Chondrocyte (in vitro differentiated cells): ENCODE data around the gene COX18. TPM values are rescaled to one million over a fixed set of nuclear protein-coding genes. Genes with fewer than 3 reads are reported as not detected.

Source experiments
- DNase-seq: peaks from one replicate; pipeline ENCODE4 v3.0.0; 2021; ENCODE audit warnings: mixed read lengths, low spot score
- H3K27ac Mint-ChIP-seq: one replicate; pipeline ENCODE4 v1.8.0; 2021; ENCODE audit warnings: mild to moderate bottlenecking, moderate library complexity, mixed read lengths; ENCODE audit not compliant: unreplicated experiment
- H3K27me3 Mint-ChIP-seq: 2 replicates; pipeline ENCODE4 v1.8.0; 2021; ENCODE audit warnings: low read depth, mixed read lengths
- H3K36me3 Mint-ChIP-seq: 2 replicates; pipeline ENCODE4 v1.8.0; 2021; ENCODE audit warnings: low read depth, mixed read lengths
- H3K4me1 Mint-ChIP-seq: 2 replicates; pipeline ENCODE4 v1.8.0; 2021; ENCODE audit warnings: low read depth, mild to moderate bottlenecking, mixed read lengths
- H3K4me3 Mint-ChIP-seq: one replicate; pipeline ENCODE4 v1.8.0; 2021; ENCODE audit warnings: mild to moderate bottlenecking, moderate library complexity, mixed read lengths; ENCODE audit not compliant: unreplicated experiment
- H3K9me3 Mint-ChIP-seq: 2 replicates; pipeline ENCODE4 v1.8.0; 2021; ENCODE audit warnings: low read depth, mixed read lengths
- CTCF ChIP-seq: fragments of 200-600 bp; sonication (generic); IDR thresholded peaks from 2 replicates; pipeline ENCODE4 v1.5.0; 2021; ENCODE audit warnings: antibody characterized with exemption, mild to moderate bottlenecking, moderate library complexity
- total RNA-seq: library from RNA; stranded (reverse); gene quantifications from 3 replicates; pipeline ENCODE4 v1.2.1, GENCODE V29; 2021

The COX18 gene
- total RNA-seq, 1 donor from 2014 or later, result 13.2 TPM

GRCh38 chr4:73086095-73086868 lies 16.8 kb upstream of the COX18 start:
- H3K9me3 Mint-ChIP-seq, result no peaks in the 10 kb centered on the region
- peaks cover 15% of the 10 kb centered on the region for H3K36me3 Mint-ChIP-seq
- H3K4me3 Mint-ChIP-seq, result no peak overlapping the region
- no peak for DNase-seq
- no peak for TF ChIP-seq CTCF
- H3K27ac Mint-ChIP-seq, result no peak overlapping the region
- H3K4me1 Mint-ChIP-seq, result no peaks in the 10 kb centered on the region
- no peaks in the 10 kb centered on the region for H3K27me3 Mint-ChIP-seq

- Mint-ChIP-seq H3K36me3 (peaks cover 19% of the 10 kb centered on the region), H3K9me3 (no peaks in the 10 kb centered on the region), H3K4me3 (no peak overlapping the region), H3K4me1 (peaks cover 4% of the 10 kb centered on the region), H3K27ac (peak overlapping the region; percentile 58), H3K27me3 (no peaks in the 10 kb centered on the region)
- DNase-seq, result no peak
- TF ChIP-seq CTCF, result no peak
Measured at GRCh38 chr4:73080789-73081188, 11.3 kb upstream of the COX18 start.

- Mint-ChIP-seq H3K4me3 (no peak overlapping the region), H3K36me3 (peaks cover 17% of the 10 kb centered on the region), H3K9me3 (no peaks in the 10 kb centered on the region), H3K27ac (peak overlapping the region; percentile 14), H3K4me1 (peaks cover 2% of the 10 kb centered on the region), H3K27me3 (no peaks in the 10 kb centered on the region)
- no peak for DNase-seq
- TF ChIP-seq CTCF, result no peak
Measured at GRCh38 chr4:73075832-73076231, 6.3 kb upstream of the COX18 start.

GRCh38 chr4:73070074-73070390 lies 516 bp upstream of the COX18 start:
- Mint-ChIP-seq H3K4me1 (peaks cover 24% of the 10 kb centered on the region), H3K27me3 (no peaks in the 10 kb centered on the region), H3K9me3 (no peaks in the 10 kb centered on the region), H3K27ac (peak overlapping the region; percentile 90), H3K4me3 (peak overlapping the region; percentile 87), H3K36me3 (peaks cover 3% of the 10 kb centered on the region)
- no peak for DNase-seq
- no peak for TF ChIP-seq CTCF

GRCh38 chr4:73068491-73069337 lies 802 bp downstream of the COX18 start:
- Mint-ChIP-seq H3K4me3 (peak overlapping the region; percentile 87), H3K4me1 (peaks cover 24% of the 10 kb centered on the region), H3K9me3 (no peaks in the 10 kb centered on the region), H3K27me3 (no peaks in the 10 kb centered on the region), H3K36me3 (peaks cover 6% of the 10 kb centered on the region), H3K27ac (peak overlapping the region; percentile 90)
- TF ChIP-seq CTCF, result no peak
- no peak for DNase-seq
